ENCODE data around the gene HUS1B. TPM values are rescaled to one million over a fixed set of nuclear protein-coding genes. Genes with fewer than 3 reads are reported as not detected.

HUS1B gene
- total and polyA plus RNA-seq, 9 of the 15 experiments (the other 6 are each of a cell fraction or from before 2014, with no cell fraction given), result 0.16 to 1.4 (median 0.38) TPM; not detected in 1

DNA sequence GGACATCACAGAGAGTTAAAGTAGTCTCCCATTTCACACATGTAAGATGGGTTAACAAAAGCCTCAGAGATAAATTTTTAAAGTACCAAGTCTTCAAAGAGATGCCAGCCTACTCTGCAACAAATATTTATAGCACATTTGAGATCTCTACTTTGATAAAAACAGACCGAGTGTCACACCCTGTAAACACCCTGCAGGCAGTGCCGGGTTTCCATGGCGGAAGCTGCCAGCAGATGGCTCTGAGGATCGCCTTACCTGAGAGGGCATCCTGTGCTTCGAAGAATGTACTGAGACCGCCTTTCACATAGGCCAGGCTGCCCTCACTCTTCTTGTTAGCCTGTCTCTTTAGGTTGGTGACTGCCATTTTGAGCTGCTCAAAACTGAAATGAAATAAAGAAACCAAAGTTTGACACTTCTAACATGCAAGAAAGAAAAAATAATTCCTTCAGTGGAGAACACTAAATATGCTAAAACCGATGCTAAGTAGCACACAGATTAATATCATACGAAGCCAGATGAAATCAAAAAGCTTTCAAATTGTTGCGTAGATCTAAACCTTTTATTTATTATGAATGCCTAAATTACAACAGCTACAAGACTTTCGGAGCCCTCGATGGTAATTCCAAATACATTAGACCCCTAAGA lies 39.3 kb downstream of the HUS1B start:
- in situ Hi-C loops (cut with MboI), result no loop called here
- POLR2A ChIA-PET, result interaction anchor here (0.5 to 1.8 kb wide), 4 partner anchors 9 to 235 kb away, joined by 3 to 6 read pairs (median 4); no protein-coding TSS in a partner anchor
- 84% methylated on average over 11 of the region's 11 CpGs for WGBS (ENCODE audit: insufficient coverage, low coverage, missing lambda C conversion rate)

More for the DNA sequence above, 39.3 kb downstream of the HUS1B start:
- Histone ChIP-seq H4K20me1 (replicated peaks; ENCODE audit: control insufficient read depth, insufficient read depth, low read length) (no peaks in the 10 kb centered on the region), H3K27ac (ENCODE audit: extremely low read depth, low read depth, low read length) (no peak overlapping the region), H3K79me2 (ENCODE audit: control insufficient read depth, insufficient read depth, low read length) (no peaks in the 10 kb centered on the region), H3K36me3 (ENCODE audit: control insufficient read depth, insufficient read depth, low read length) (peaks cover 11% of the 10 kb centered on the region; the same call in 2 of the 3 replicates), H3K9me1 (ENCODE audit: control insufficient read depth, insufficient read depth, low read length) (peaks cover 3% of the 10 kb centered on the region), H3K4me2 (ENCODE audit: insufficient read depth, low read length) (no peak overlapping the region), H3K9me3 (replicated peaks; ENCODE audit: control insufficient read depth, insufficient read depth, low read depth, low read length) (no peaks in the 10 kb centered on the region), H3K27me3 (ENCODE audit: control insufficient read depth in 2 of 2, insufficient read depth in 2 of 2, low read length in 2 of 2) (no peaks in the 10 kb centered on the region; a peak in 1 of 5 replicates), H3K4me1 (replicated peaks in 1 of 2; ENCODE audit: control insufficient read depth in 2 of 2, insufficient read depth in 2 of 2, low read length in 2 of 2) (peaks cover 0 to 5% of the 10 kb centered on the region in 2 experiments; a peak in 3 of 5 replicates), H3K4me3 (no peak overlapping the region), H3K9ac (ENCODE audit: insufficient read depth in 1 of 2, low read depth in 2 of 2, low read length in 2 of 2) (no peak overlapping the region), H2AFZ (ENCODE audit: low read depth, low read length) (no peak overlapping the region)
- no TSS peak for BruUV-seq (replicated peaks)
- intact Hi-C loops (cut with micrococcal nuclease), result no loop called here
- 0 out of 4 replicates have a peak, but pooled peaks of 1 of the 2 experiments have one; percentile 16 for TF ChIP-seq RAD21 (CRISPR knock-in tag; conservative IDR thresholded peaks at IDR 0.05 in 1 of 2, IDR thresholded peaks at IDR 0.05 in 1 of 2)
- no peak for TF ChIP-seq ZFP36 (IDR thresholded peaks at IDR 0.05; ENCODE audit: low read depth, low read length, partially characterized antibody)
- TF ChIP-seq ZNF668 (CRISPR knock-in tag; IDR thresholded peaks at IDR 0.05), result no peak
- TF ChIP-seq NR1H2 (CRISPR knock-in tag; IDR thresholded peaks at IDR 0.05), result no peak
- TF ChIP-seq, protein P1, sequence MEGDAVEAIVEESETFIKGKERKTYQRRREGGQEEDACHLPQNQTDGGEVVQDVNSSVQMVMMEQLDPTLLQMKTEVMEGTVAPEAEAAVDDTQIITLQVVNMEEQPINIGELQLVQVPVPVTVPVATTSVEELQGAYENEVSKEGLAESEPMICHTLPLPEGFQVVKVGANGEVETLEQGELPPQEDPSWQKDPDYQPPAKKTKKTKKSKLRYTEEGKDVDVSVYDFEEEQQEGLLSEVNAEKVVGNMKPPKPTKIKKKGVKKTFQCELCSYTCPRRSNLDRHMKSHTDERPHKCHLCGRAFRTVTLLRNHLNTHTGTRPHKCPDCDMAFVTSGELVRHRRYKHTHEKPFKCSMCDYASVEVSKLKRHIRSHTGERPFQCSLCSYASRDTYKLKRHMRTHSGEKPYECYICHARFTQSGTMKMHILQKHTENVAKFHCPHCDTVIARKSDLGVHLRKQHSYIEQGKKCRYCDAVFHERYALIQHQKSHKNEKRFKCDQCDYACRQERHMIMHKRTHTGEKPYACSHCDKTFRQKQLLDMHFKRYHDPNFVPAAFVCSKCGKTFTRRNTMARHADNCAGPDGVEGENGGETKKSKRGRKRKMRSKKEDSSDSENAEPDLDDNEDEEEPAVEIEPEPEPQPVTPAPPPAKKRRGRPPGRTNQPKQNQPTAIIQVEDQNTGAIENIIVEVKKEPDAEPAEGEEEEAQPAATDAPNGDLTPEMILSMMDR (IDR thresholded peaks at IDR 0.05 in 2 of 3, conservative IDR thresholded peaks at IDR 0.05 in 1 of 3; ENCODE audit: insufficient read depth in 2 of 3, low read depth in 1 of 3, low read length in 3 of 3), result 0 out of 6 replicates have a peak, but pooled peaks have one; percentile 5 to 12 (median 10)
- DNase-seq (ENCODE audit: extremely low read depth in 1 of 4, low spot score in 3 of 4) (no peak), ATAC-seq (peak; percentile 42; the same call in 1 of the 3 replicates), FAIRE-seq (no peak)
- CTCF ChIA-PET (ENCODE audit: low intra/inter-chr PET ratio), result no interaction called here
